Astrocyte of the spinal cord (primary cell): Measurements from ENCODE around the gene SECTM1.

Experiments
- DNase-seq: peaks from one replicate; pipeline ENCODE4 v3.0.0; 2011; ENCODE audit warnings: low read depth, low spot score
- H3K4me3 ChIP-seq: 2 replicates; pipeline ENCODE4 v1.5.1; 2011; ENCODE audit warnings: low read depth, mild to moderate bottlenecking, low read length, moderate library complexity
- CTCF ChIP-seq: IDR thresholded peaks from 2 replicates; pipeline ENCODE4 v1.5.1; 2012; ENCODE audit warnings: low read depth, mild to moderate bottlenecking, low read length, inconsistent platforms
- in situ Hi-C: cut with HindIII; loops from 2 replicates; pipeline ENCODE4 v1.10.0; 2017; ENCODE audit warnings: low sequenced_read_pairs

SECTM1 gene

GRCh38 chr17:82302568-82302963 lies 31.0 kb downstream of the SECTM1 start:
- H3K4me3 ChIP-seq, result no peak overlapping the region
- in situ Hi-C loops, result no loop called here

GRCh38 chr17:82301916-82302567 lies 31.5 kb downstream of the SECTM1 start:
- in situ Hi-C loops, result no loop called here
- no peak for TF ChIP-seq CTCF
- no peak for DNase-seq
- no peak overlapping the region for H3K4me3 ChIP-seq

More at GRCh38 chr17:82302568-82302963, 31.0 kb downstream of the SECTM1 start:
- TF ChIP-seq CTCF, result no peak
- no peak for DNase-seq

- in situ Hi-C loops, result no loop called here
- TF ChIP-seq CTCF, result no peak
- DNase-seq, result no peak
- no peak overlapping the region for H3K4me3 ChIP-seq
These were observed 32.2 kb downstream of the SECTM1 start for GRCh38 chr17:82301300-82301915.

- H3K4me3 ChIP-seq, result no peak overlapping the region
- peak; percentile 42 for DNase-seq
- TF ChIP-seq CTCF, result peak; percentile 85
- in situ Hi-C loops, result no loop called here
These were observed 32.8 kb downstream of the SECTM1 start for GRCh38 chr17:82300707-82301270.

GRCh38 chr17:82300228-82300627 lies 33.3 kb downstream of the SECTM1 start:
- TF ChIP-seq CTCF, result no peak
- H3K4me3 ChIP-seq, result no peak overlapping the region
- in situ Hi-C loops, result no loop called here
- no peak for DNase-seq

- TF ChIP-seq CTCF, result no peak
- no peak overlapping the region for H3K4me3 ChIP-seq
- DNase-seq, result no peak
- in situ Hi-C loops, result no loop called here
These were observed 34.1 kb downstream of the SECTM1 start for GRCh38 chr17:82299452-82299851.
